Gastroesophageal sphincter (tissue), 3 donors: Measurements from ENCODE around the gene ARAP1.

ENCODE experiments used
- EP300 ChIP-seq: sonication (generic); formaldehyde crosslinking; IDR thresholded peaks from one replicate; pipeline ENCODE4 v1.6.1; 2017; ENCODE audit warnings: antibody characterized with exemption, mild to moderate bottlenecking
- POLR2A ChIP-seq, 2 donors: fragments of 450-650 bp; IDR thresholded peaks; one replicate each; pipeline ENCODE4 v1.6.1; 2017; ENCODE audit warnings: antibody characterized with exemption in 2 of 2, mild to moderate bottlenecking in 2 of 2, moderate library complexity in 1 of 2
- TF ChIP-seq, protein P1 (sequence below), 4 experiments: fragments of 200-600 bp in 2 of 4; fragments of 450-650 bp in 2 of 4; sonication (generic) in 1 of 4; IDR thresholded peaks; one replicate each; pipeline ENCODE4 v1.5.1; 2017 to 2019; ENCODE audit warnings: antibody characterized with exemption in 4 of 4, mild to moderate bottlenecking in 2 of 4, moderate library complexity in 2 of 4

DNA sequence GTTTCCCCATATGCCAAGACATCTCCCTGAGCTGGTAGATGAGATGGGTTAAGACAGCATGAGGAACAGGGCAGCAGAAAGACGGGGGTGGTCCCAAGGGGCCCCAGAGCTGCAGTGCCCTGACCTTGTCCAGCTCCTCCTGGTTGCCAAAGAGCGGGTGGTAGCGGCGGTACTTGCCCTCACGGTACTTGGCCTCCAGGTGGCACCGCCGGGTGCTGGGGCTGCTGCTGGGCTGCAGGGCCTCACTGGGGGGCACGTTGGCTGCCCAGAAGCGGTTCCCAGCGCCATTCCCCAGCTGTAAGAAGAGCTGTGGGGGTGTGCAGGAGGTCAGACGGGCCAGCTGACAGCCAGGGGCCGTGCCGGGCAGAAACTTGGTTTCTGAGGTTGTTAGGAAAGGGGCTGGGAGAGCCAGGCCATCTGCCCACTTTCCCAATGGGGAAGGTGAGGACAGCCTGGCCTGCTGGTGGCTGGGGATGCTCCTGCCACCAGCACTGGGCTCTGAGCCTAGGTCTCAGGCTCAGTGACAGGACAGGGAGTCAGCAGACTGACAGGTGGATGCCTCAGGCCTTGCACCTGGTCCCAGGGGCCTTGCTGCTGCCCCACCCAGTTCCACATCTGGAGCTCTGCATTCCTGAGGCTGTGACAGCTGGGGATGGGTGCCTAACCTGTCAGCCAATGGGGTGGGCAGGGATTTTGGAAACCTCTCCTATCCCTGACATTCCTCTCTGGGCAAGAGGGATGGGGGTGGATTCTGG is 48.0 kb downstream of the ARAP1 start:
- TF ChIP-seq, protein P1, sequence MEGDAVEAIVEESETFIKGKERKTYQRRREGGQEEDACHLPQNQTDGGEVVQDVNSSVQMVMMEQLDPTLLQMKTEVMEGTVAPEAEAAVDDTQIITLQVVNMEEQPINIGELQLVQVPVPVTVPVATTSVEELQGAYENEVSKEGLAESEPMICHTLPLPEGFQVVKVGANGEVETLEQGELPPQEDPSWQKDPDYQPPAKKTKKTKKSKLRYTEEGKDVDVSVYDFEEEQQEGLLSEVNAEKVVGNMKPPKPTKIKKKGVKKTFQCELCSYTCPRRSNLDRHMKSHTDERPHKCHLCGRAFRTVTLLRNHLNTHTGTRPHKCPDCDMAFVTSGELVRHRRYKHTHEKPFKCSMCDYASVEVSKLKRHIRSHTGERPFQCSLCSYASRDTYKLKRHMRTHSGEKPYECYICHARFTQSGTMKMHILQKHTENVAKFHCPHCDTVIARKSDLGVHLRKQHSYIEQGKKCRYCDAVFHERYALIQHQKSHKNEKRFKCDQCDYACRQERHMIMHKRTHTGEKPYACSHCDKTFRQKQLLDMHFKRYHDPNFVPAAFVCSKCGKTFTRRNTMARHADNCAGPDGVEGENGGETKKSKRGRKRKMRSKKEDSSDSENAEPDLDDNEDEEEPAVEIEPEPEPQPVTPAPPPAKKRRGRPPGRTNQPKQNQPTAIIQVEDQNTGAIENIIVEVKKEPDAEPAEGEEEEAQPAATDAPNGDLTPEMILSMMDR (IDR thresholded peaks at IDR 0.05), result peak in 1 of 4 experiments; percentile 12
- TF ChIP-seq EP300 (no peak), POLR2A (IDR thresholded peaks at IDR 0.05) (no peak)
